Kasumi-1 (cell line): Measurements from ENCODE around the gene CACNA2D4.
"Not testable (repeated sequence)": the region's sequence is repeated elsewhere in the genome, so short reads cannot be mapped to it uniquely, and the experiment has no call there.

Experiments
- DNase-seq, 2 experiments: peaks; one replicate each; lab custom pipeline; 2025; lab: John Stamatoyannopoulos, UW

CACNA2D4 gene

DNA sequence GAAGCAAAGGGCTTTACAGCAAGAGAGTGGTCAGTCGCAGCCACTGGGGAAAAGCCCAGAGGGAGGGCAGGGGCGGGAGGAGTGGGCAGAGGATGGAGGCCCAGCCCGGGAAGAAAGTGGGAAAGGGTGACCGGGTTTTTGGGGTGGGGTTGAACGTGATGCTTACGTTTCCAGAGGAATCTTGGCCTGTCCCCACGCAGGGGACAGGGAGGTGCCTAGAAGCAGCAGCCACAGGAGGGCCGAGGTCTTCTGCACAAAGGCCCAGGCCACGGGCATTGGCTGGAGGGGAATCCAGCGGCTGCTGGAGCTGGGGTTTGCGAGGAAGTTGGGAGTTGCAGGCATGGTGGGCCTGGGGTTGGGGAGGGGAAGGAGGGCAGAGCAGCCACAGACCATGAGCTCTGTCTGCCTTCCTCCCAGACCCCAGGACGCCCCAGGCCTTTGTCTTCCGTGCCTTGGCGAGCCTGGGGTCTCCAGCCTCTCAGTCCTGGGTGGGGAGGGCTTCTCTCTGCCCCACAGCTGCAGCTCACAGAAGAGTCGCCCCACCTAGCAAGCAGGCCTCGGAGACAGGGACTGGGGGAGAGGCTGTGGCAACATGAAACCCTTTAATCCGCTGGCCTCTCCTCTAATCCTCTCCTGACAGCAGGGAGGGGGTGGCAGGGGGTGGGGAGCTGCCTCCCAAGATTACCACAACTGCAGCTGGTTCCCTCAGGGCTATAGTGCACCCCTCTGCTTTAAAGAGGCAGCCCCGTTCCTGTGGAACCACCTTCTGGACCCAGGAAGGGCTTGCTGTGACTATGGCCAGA, at the start of gene CACNA2D4:
CACNA2D4 (minus strand) TSS at position 572 of the 803 bp plus-strand sequence; CDS start at position 393, 179 bp downstream.
- no peak for DNase-seq

DNA sequence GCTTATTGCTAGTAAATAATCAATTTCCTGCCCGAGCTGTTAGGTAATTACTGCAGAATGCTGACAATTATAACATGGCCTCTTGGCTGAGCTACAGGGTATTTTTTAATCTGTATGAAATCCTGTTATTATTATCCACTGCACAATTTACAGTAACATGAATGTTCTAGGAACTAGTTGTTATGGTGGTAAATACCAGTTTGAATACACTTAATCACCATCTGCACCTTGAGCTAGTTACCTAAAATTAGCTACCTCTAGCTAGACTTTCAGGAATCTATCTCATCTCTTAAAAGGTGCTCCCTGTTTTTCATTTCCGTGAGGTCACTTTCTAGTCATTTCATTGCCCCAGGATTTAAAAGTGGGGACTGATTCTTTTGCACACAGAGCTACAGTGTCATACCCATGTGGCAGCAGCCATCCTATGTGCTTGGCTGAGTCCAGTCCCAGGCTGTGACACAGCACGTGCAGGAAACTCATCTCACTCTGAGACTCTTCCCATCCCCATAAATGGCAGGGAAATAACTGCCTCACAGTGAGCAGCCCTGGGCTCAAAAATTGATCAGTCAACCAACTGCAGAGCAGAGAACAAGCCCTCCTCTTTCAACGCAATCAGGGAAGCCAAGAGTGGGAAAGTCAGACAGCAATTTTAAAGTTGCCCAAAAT, 48.2 kb upstream of the CACNA2D4 start:
- no peak for DNase-seq

DNA sequence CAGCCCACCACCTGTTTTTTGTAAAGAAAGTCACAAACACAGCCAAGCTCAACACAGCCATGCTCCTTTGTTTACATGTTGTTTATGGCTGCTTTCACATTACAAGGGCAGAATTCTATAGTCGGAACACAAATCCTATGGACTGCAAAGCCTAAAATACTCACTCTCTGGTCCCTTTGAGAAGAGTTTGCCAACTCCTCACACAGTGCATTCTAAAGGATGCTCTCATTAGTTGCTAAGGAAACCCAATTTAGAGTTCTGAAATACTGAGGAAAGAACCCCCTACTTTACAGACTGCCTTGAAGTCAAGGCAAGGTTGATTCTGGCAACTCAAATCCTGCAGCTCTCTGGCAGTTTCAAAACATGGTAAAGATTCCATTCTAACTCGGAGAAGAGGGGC, 47.5 kb upstream of the CACNA2D4 start:
- DNase-seq: no peak

- no peak for DNase-seq
Observed at GRCh38 chr12:1962051-1963020, 43.9 kb upstream of the CACNA2D4 start.

- no peak for DNase-seq
Observed at GRCh38 chr12:1956716-1957115, 38.3 kb upstream of the CACNA2D4 start.

- no peak for DNase-seq
Observed at GRCh38 chr12:1949771-1950470, 31.5 kb upstream of the CACNA2D4 start.

DNA sequence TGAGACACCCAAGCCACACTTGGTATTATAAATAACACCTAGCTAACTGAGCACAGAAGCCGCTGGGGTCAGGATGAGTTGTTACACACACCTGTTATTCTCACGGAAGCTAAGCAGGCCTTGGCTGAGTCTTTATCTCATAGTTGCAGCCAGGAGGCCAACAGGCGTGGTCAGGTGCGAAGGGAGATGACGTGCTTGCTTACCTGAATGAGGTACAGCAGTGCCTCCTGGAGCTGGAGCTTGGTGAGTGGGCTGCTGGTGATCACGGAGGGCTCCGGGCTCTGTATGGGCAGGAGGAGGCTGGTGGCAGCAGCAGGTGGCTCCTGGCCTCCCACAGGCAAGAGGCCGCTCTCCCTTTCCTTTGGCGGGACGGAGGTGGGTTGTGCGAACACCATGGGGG, 30.4 kb upstream of the CACNA2D4 start:
- no peak for DNase-seq

GRCh38 chr12:1947081-1947480, 28.6 kb upstream of the CACNA2D4 start:
- no peak for DNase-seq

GRCh38 chr12:1946296-1946695, 27.8 kb upstream of the CACNA2D4 start:
- DNase-seq: no peak

GRCh38 chr12:1945502-1945901, 27.1 kb upstream of the CACNA2D4 start:
- DNase-seq: not testable (repeated sequence)

- DNase-seq: peak; percentile 52 to 59
Observed at GRCh38 chr12:1939801-1940607, 21.6 kb upstream of the CACNA2D4 start.

DNA sequence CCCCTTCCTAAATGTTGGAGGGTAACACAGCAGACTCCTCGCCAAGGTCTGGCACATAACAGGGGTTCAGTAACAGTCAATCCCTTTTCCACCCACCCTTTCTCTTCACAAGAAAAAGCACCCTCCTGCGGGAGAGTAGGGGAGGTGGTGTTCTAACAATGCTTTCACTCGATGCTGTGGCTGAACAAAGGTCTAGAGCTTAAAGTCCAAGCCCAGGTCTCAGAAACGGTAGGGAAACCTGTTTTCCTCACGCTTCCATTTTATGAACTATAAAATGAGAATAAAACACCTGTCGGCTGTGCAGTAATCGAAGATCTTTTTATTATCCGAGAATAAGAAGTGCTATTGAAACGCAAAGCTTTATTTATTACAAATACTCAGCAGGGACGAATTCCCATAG, 20.9 kb upstream of the CACNA2D4 start:
- no peak for DNase-seq

GRCh38 chr12:1937481-1938224, 19.2 kb upstream of the CACNA2D4 start:
- no peak for DNase-seq

DNA sequence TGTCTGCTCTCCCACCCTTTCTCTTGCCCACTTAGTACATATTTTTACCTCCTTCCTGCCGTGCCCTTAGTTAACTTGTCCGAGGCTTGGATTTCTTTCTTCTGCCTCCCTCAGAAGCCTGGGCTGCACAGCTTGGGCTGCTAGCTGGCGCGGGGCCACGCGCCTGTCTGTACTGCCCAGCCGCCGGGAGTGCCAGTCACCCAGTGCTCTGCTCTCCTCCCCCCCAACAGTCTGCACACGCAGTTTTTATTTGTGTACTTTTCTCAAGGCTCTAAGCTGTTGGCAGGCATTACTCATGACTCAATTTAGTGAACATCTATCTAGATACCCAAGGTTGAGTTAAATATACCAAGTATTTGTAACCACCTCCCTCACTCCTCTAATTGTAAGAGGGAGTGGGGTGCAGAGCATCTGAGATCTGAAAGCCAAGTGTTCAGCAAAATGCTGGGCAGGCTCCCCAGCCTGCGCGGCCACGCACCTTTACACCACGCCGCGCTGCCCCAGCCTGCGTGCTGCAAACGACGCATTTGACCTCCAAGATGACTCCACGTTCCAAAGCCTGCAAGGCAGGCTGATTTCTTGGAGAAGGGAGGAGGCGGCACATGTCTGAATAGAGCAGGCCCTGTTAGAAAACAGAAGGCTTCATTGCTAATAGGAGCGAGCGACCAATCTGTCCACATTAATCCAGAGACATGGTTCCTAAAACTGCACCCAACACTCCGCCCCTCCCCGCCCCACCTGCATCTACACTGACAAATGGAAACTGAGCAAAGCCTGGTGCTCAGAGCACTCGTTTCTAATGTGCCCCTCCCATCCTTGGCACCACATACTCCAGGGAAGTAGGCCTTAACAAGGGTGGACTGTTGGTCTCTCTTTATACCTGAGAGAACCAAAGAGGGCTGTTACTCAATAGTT, 18.2 kb upstream of the CACNA2D4 start:
- DNase-seq: no peak

GRCh38 chr12:1935700-1936378, 17.4 kb upstream of the CACNA2D4 start:
- no peak for DNase-seq

DNA sequence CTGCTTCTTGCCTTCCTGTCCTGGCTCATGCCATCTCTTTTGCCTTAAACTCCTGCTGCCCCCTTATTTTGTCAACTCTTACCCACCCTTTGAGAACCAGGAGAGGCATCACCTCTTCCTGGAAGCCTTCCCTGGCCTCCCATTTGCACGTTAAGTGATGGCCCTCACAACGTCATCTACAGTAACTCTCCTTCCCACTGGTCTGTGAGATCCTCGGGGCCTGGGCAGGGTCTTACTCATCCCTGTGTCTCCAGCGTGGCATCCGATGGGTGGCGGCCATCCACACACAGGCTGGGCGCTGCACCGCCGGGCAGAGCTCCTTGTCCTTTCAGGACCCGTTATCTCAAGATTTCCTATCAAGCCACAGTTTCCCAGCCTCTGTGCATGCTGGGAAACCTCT, 16.8 kb upstream of the CACNA2D4 start:
- no peak for DNase-seq

DNA sequence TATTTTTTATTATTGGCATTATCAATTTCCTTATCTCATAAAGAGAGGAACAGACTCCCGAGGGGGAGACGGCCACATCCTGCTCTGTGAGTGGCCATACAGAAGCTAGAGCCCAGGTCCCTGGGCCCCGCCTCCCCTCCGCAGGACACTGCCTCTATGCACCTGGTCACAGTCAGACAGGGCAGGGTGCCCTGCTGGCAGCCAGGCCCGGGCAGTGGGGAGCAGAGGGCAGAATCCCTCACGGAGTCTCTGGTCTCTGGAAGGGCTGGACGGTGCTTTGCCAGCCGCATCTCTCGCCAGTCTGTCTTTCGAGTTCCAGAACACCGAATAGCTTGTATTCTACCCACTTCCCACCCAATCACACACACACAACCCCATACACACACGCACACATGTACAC, 16.4 kb upstream of the CACNA2D4 start:
- no peak for DNase-seq

- DNase-seq: no peak
Observed at GRCh38 chr12:1934068-1934467, 15.6 kb upstream of the CACNA2D4 start.
